ENCODE results near the gene IL17RC. TPM values are rescaled to one million over a fixed set of nuclear protein-coding genes. Genes with fewer than 3 reads are reported as not detected.

IL17RC gene
- total and polyA plus RNA-seq, 8 donors, result 11.9 to 55.7 (median 16.8) TPM

- H3K4me3 ChIP-seq, result peak overlapping the region; percentile 42 to 71 (median 52)
- H3K36me3 ChIP-seq, result peaks cover 0 to 7% (median 0%) of the 10 kb centered on the region in 3 donors
- peaks cover 17 to 24% (median 23%) of the 10 kb centered on the region in 3 donors for H3K4me1 ChIP-seq
- DNase-seq, result peak; percentile 67 to 93 (median 74)
- no peak for FAIRE-seq
- no peaks in the 10 kb centered on the region for H3K27me3 ChIP-seq
- intact Hi-C loops (cut with DNase I), result no loop called here
- peak overlapping the region; percentile 67 to 90 (median 82) for H3K27ac ChIP-seq
- TF ChIP-seq CTCF (IDR thresholded peaks at IDR 0.05), result no peak
- WGBS, 2 donors, result 1% methylated on average over 61 to 99 of the region's 99 CpGs
- ATAC-seq, result peak; percentile 54 to 73 (median 59)
- H3K9me3 ChIP-seq, result no peaks in the 10 kb centered on the region
Measured at GRCh38 chr3:9915254-9916141, 1.4 kb upstream of the IL17RC start.

DNA sequence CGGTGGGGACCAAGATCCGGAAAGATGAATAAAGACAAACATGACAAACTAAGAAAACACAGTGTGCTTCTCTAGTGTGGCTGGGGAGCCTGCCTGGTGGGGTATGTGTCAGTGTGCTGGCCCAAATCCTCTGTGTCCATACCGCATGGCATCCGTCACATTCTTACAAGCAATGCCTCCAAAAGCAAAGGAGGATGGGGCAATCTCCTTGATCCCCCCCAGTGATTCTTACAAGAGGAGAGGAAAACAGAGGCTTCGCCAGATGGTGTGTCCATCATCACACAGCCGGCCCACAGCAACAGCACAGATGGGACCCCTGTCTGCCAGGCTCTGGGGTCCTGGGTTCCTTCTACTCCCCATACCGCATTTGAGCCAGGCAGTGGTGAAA lies 558 bp upstream of the IL17RC start:
- peak in 2 of 4 donors; percentile 3 to 4 for ATAC-seq
- Histone ChIP-seq H3K4me1 (peaks cover 17 to 24% (median 23%) of the 10 kb centered on the region in 3 donors), H3K36me3 (peaks cover 0 to 7% (median 0%) of the 10 kb centered on the region in 3 donors), H3K27me3 (no peaks in the 10 kb centered on the region), H3K9me3 (no peaks in the 10 kb centered on the region), H3K4me3 (peak overlapping the region in 3 of 4 donors; percentile 49 to 71 (median 56)), H3K27ac (peak overlapping the region; percentile 67 to 90 (median 82))
- no peak for DNase-seq
- intact Hi-C loops (cut with DNase I), result no loop called here
- WGBS, 2 donors, result 51 to 53% methylated on average over 7 of the region's 7 CpGs
- no peak for FAIRE-seq
- no peak for TF ChIP-seq CTCF (IDR thresholded peaks at IDR 0.05)

DNA sequence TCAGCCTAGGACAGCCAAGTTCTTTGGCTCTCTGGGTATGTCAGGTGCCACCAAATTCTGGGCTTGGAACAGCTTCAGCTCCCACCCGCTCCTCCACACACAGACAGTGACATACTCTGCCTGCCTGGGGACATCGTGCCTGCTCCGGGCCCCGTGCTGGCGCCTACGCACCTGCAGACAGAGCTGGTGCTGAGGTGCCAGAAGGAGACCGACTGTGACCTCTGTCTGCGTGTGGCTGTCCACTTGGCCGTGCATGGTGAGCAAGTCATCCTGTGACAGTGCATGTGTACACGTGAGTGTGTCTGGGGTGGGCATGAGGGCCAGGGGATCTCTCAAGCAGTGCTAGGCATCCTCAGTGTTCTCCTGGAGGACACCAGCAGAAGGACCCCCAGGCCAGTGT lies 922 bp downstream of the IL17RC start:
- TF ChIP-seq CTCF (IDR thresholded peaks at IDR 0.05), result no peak
- DNase-seq (no peak), ATAC-seq (no peak), FAIRE-seq (no peak)
- no peaks in the 10 kb centered on the region for H3K36me3 ChIP-seq
- peak overlapping the region in 2 of 4 donors; percentile 56 to 71 for H3K4me3 ChIP-seq
- peak overlapping the region in 1 of 4 donors; percentile 86 for H3K27ac ChIP-seq
- no peaks in the 10 kb centered on the region for H3K9me3 ChIP-seq
- WGBS, 2 donors, result 41 to 51% methylated on average over 10 of the region's 10 CpGs
- H3K27me3 ChIP-seq, result no peaks in the 10 kb centered on the region
- H3K4me1 ChIP-seq, result peaks cover 17 to 24% (median 23%) of the 10 kb centered on the region in 3 donors
- intact Hi-C loops (cut with DNase I), result no loop called here

GRCh38 chr3:9918261-9919038 lies 1.6 kb downstream of the IL17RC start:
- FAIRE-seq (no peak), ATAC-seq (no peak), DNase-seq (no peak)
- WGBS, 2 donors, result 87 to 92% methylated on average over 8 of the region's 8 CpGs
- Histone ChIP-seq H3K4me1 (peaks cover 17 to 24% (median 23%) of the 10 kb centered on the region in 3 donors), H3K27me3 (no peaks in the 10 kb centered on the region), H3K36me3 (no peaks in the 10 kb centered on the region), H3K27ac (no peak overlapping the region), H3K9me3 (no peaks in the 10 kb centered on the region), H3K4me3 (no peak overlapping the region)
- intact Hi-C loops (cut with DNase I), result no loop called here
- no peak for TF ChIP-seq CTCF (IDR thresholded peaks at IDR 0.05)

All from pancreas (tissue), 10 donors.